Heart right ventricle (tissue), 16 donors: Measurements from ENCODE around the gene DGKA. TPM values are rescaled to one million over a fixed set of nuclear protein-coding genes. Genes with fewer than 3 reads are reported as not detected.
"Not testable (repeated sequence)": the region's sequence is repeated elsewhere in the genome, so short reads cannot be mapped to it uniquely, and the experiment has no call there.

Experiments
- ATAC-seq, 8 donors: fragments of 200-7000 bp; cut with Tn5 transposase; one replicate each; pipeline ENCODE4 v1.9.1; 2020; ENCODE audit warnings: mild to moderate bottlenecking in 8 of 8, moderate library complexity in 8 of 8, moderate number of reproducible peaks in 1 of 8
- DNase-seq, 2 donors: peaks; one replicate each; pipeline ENCODE4 v3.0.0-alpha.2; 2020
- H3K27ac ChIP-seq, 10 donors: fragments of 200-600 bp; sonication (generic) in 2 of 10; one replicate each; pipeline versions ENCODE4 v1.5.0 to v1.8.0; 2020 to 2022; ENCODE audit warnings: mild to moderate bottlenecking in 3 of 10
- H3K27me3 ChIP-seq, 7 donors: fragments of 200-600 bp; one replicate each; pipeline ENCODE4 v1.8.0; 2021 to 2022; ENCODE audit warnings: mild to moderate bottlenecking in 2 of 7
- H3K36me3 ChIP-seq, 9 donors: fragments of 200-600 bp; sonication (generic) in 1 of 9; one replicate each; pipeline versions ENCODE4 v1.5.0 to v1.8.0; 2020 to 2022; ENCODE audit warnings: mild to moderate bottlenecking in 2 of 9
- H3K4me1 ChIP-seq, 9 donors: fragments of 200-600 bp; sonication (generic) in 1 of 9; one replicate each; pipeline versions ENCODE4 v1.5.0 to v1.8.0; 2020 to 2022; ENCODE audit warnings: mild to moderate bottlenecking in 4 of 9
- H3K4me3 ChIP-seq, 10 donors: fragments of 200-600 bp; sonication (generic) in 2 of 10; one replicate each; pipeline versions ENCODE4 v1.5.0 to v1.8.0; 2020 to 2022; ENCODE audit warnings: mild to moderate bottlenecking in 7 of 10, moderate library complexity in 2 of 10
- H3K9me3 ChIP-seq, 11 donors: fragments of 200-600 bp in 10 of 11; sonication (generic) in 2 of 11; one replicate each; pipeline versions ENCODE4 v1.5.0 to v1.8.0; 2013 to 2022; ENCODE audit warnings: mild to moderate bottlenecking in 2 of 11, control low read depth in 1 of 11, moderate library complexity in 1 of 11
- WGBS, 2 donors: extraction: QIAGEN DNeasy Blood & Tissue Kit; methylation state at CpG; one replicate each; pipeline ENCODE4 v1.1.7; 2013; ENCODE audit warnings: inconsistent platforms in 1 of 2; 5-methylcytosine and 5-hydroxymethylcytosine counted together
- intact Hi-C, 10 donors: fragments of 100-400 bp; cut with DNase I; formaldehyde crosslinking; loops; one replicate each; pipeline versions ENCODE4 v1.11.1 to v1.14.2; 2022
- polyA plus RNA-seq, 2 donors: library from polyadenylated mRNA; stranded (reverse); fragments of 200-250 nt; gene quantifications; one replicate each; pipeline ENCODE4 v1.2.3, GENCODE V29; 2013
- total RNA-seq, 10 donors: library from RNA; stranded (reverse); fragmentation: NEBNext Ultra II Directional in 3 of 10; extraction: Animal tissue kit (Norgen Biotek cat#: 25700) in 3 of 10; gene quantifications; one replicate each; pipeline versions ENCODE4 v1.2.1 to v1.2.4, GENCODE V29; 2021 to 2023
- TF ChIP-seq, protein P1 (sequence below), 9 donors: fragments of 200-600 bp; sonication (generic) in 2 of 9; IDR thresholded peaks; one replicate each; pipeline versions ENCODE4 v1.5.0 to v1.8.0; 2021 to 2022; ENCODE audit warnings: antibody characterized with exemption in 9 of 9, mild to moderate bottlenecking in 5 of 9, moderate library complexity in 1 of 9
- donor health status: Arrhythmogenic right ventricular cardiomyopathy.
- donor health status: ischemic (EF 13 %, LVEDD 7.1; RV severe dilation, severe dysfunction).
- donor health status: healthy with polysubstance abuse.
- donor health status: DM: no; HTN: yes; CAD: no.
- donor health status: DM: no; HTN: no; CAD: no.
- donor health status: ischemic (EF 25% LVEDD 6.9; RV normal size, moderate dysfunction).
- donor health status: ischemic (EF 25% LVEDD 5.7; RV mildly dilated, moderate dysfunction).
- donor health status: healthy.
- donor health status: DM: yes; HTN: yes; CAD: no.
- donor health status: Ischemic cardiomyopathy.
- donor health status: ischemic (EF 35%, LVEDD 5.7; RV mildly dilated, moderate dysfunction).
- donor health status: nonischemic (EF 11% LVEDD 7.7; RV severe dilation, severe dysfunction).
- donor health status: DM: yes; HTN: yes; CAD: no.
- donor health status: PGD.
- donor health status: ischemic (EF 29% LVEDD 5.4; RV normal size, mild dysfunction).
- donor health status: nonischemic (EF 23%, LVEDD 6.1; RV moderate dilation, normal function).

DGKA gene
- total and polyA plus RNA-seq, 12 donors, result 4.6 to 17.3 (median 7.3) TPM

GRCh38 chr12:55985341-55985740 lies 54.4 kb downstream of the DGKA start:
- ATAC-seq, result no peak
- WGBS, 2 donors, result 91 to 93% methylated on average over 4 of the region's 4 CpGs
- H3K4me3 ChIP-seq, result no peak overlapping the region
- H3K36me3 ChIP-seq, result peaks cover 0 to 100% (median 29%) of the 10 kb centered on the region in 9 donors
- TF ChIP-seq, protein P1, sequence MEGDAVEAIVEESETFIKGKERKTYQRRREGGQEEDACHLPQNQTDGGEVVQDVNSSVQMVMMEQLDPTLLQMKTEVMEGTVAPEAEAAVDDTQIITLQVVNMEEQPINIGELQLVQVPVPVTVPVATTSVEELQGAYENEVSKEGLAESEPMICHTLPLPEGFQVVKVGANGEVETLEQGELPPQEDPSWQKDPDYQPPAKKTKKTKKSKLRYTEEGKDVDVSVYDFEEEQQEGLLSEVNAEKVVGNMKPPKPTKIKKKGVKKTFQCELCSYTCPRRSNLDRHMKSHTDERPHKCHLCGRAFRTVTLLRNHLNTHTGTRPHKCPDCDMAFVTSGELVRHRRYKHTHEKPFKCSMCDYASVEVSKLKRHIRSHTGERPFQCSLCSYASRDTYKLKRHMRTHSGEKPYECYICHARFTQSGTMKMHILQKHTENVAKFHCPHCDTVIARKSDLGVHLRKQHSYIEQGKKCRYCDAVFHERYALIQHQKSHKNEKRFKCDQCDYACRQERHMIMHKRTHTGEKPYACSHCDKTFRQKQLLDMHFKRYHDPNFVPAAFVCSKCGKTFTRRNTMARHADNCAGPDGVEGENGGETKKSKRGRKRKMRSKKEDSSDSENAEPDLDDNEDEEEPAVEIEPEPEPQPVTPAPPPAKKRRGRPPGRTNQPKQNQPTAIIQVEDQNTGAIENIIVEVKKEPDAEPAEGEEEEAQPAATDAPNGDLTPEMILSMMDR (IDR thresholded peaks at IDR 0.05), result no peak
- H3K27me3 ChIP-seq, result no peaks in the 10 kb centered on the region
- no peaks in the 10 kb centered on the region for H3K9me3 ChIP-seq
- DNase-seq, result no peak
- intact Hi-C loops, result no loop called here
- H3K4me1 ChIP-seq, result peaks cover 0 to 24% (median 0%) of the 10 kb centered on the region in 9 donors
- H3K27ac ChIP-seq, result no peak overlapping the region

GRCh38 chr12:55985976-55986375 lies 55.0 kb downstream of the DGKA start:
- peaks cover 0 to 24% (median 0%) of the 10 kb centered on the region in 9 donors for H3K4me1 ChIP-seq
- H3K27ac ChIP-seq, H3K27me3 ChIP-seq, H3K9me3 ChIP-seq, intact Hi-C loops, ATAC-seq, DNase-seq, H3K4me3 ChIP-seq: not testable (repeated sequence)
- peaks cover 2 to 100% (median 30%) of the 10 kb centered on the region in 9 donors for H3K36me3 ChIP-seq
- 93 to 98% methylated on average over 7 of the region's 7 CpGs for WGBS, 2 donors

DNA sequence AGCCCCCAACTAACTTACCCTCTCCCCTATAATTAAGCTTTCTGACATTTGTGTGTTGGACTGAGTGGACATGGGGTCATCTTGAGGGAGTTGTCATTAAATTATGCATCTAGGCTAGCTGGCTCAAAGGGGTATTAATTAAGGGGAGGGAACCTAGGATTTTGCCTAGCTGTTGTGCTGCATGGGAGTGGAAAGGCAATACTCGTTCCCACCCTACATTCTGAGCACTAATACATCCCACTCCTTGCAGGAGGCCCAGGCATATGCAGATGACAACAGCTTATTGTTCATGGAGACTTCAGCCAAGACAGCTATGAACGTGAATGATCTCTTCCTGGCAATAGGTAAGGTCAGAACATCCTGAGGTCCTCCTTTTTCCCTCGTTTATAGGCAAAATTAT lies 60.1 kb downstream of the DGKA start:
- H3K4me3 ChIP-seq, result no peak overlapping the region
- H3K27me3 ChIP-seq, result no peaks in the 10 kb centered on the region
- no peak for ATAC-seq
- peaks cover 3 to 93% (median 67%) of the 10 kb centered on the region in 9 donors for H3K36me3 ChIP-seq
- TF ChIP-seq, protein P1 (IDR thresholded peaks at IDR 0.05), result no peak
- WGBS, 2 donors, result 88 to 95% methylated on average over 3 of the region's 3 CpGs
- no peak overlapping the region for H3K27ac ChIP-seq
- no peak for DNase-seq
- H3K9me3 ChIP-seq, result no peaks in the 10 kb centered on the region
- peaks cover 0 to 3% (median 0%) of the 10 kb centered on the region in 9 donors for H3K4me1 ChIP-seq
- intact Hi-C loops, result loop anchor here in 3 of 10 donors (5.0 to 10.0 kb wide), 2 partner anchors 41 to 114 kb away; partner anchors contain the start of gene PA2G4 (in 1 of the 3)

DNA sequence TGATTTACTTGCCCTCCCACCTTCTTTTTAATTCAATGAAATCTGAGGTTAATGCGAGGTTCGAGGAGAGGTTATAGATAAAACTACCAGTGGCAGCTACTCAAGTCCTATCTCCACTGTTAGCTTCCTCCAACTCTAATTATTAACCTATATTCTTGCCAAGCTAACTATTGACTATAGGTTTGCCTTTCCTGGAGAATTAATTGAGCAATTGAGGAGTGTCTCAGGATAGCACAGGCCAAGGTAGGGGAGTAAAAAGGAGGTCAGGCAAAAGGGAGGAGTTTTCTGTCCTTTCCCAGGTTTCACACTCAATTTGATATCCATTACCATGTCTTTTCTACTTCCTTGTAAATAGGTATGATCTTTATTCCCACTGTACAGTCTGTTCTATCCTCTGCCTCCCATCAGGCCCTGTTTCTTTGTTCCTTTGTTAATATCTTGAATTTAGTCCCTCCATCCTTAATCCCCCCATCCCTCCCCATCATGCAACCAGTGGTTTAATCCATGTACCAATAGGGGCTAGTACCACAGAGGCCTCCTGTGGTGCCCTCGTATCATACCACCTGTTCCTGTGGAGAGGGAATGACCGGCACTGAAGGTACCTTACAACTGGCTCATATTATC lies 62.4 kb downstream of the DGKA start:
- Histone ChIP-seq H3K4me1 (peaks cover 4 to 21% (median 10%) of the 10 kb centered on the region in 9 donors), H3K27me3 (no peaks in the 10 kb centered on the region), H3K27ac (no peak overlapping the region), H3K9me3 (no peaks in the 10 kb centered on the region), H3K4me3 (no peak overlapping the region), H3K36me3 (peaks cover 0 to 71% (median 62%) of the 10 kb centered on the region in 9 donors)
- intact Hi-C loops, result loop anchor here in 3 of 10 donors (5.0 to 10.0 kb wide), 2 partner anchors 39 to 111 kb away; partner anchors contain the start of gene PA2G4 (in 1 of the 3)
- TF ChIP-seq, protein P1 (IDR thresholded peaks at IDR 0.05), result no peak
- ATAC-seq (no peak), DNase-seq (no peak)
- 86 to 89% methylated on average over 4 of the region's 4 CpGs for WGBS, 2 donors

DNA sequence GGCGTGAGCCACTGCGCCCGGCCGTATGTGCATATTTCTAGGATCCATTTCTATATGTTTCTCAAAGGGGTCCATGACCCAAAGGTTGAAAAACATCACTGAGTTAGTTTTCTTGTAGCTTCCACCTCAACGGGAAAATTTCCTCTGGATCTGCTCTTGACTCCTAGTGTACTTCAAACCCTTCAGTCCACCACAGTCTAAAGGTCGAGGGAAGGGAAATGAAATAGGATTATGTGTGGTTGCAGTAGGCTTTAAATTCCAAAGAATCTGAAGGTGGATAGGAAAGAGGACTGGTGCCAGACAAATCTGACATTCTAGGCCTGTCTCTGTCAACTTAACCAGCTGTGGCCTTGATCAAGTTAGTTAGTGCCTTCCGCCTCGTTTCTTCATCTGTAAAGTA lies 64.4 kb downstream of the DGKA start:
- TF ChIP-seq, protein P1 (IDR thresholded peaks at IDR 0.05), result no peak
- WGBS, 2 donors, result 82 to 86% methylated on average over 8 of the region's 8 CpGs
- Histone ChIP-seq H3K4me3 (no peak overlapping the region), H3K27ac (no peak overlapping the region), H3K27me3 (no peaks in the 10 kb centered on the region), H3K36me3 (peaks cover 0 to 64% (median 48%) of the 10 kb centered on the region in 9 donors), H3K4me1 (peaks cover 5 to 22% (median 11%) of the 10 kb centered on the region in 9 donors), H3K9me3 (no peaks in the 10 kb centered on the region)
- intact Hi-C loops, result loop anchor here in 3 of 10 donors (5.0 to 10.0 kb wide), 3 partner anchors 47 to 122 kb away; partner anchors contain the start of genes RPS26 (in 2 of the 3), PA2G4 (in 1 of the 3), RPL41 (in 1 of the 3) and ZC3H10 (in 1 of the 3)
- no peak for ATAC-seq
- no peak for DNase-seq
